NCI-H526 treated with DMSO at 0.1 percent for 48 hours (cell line): ENCODE data around the gene GANAB.
A peak's percentile ranks its signal among the peaks of the same experiment; 100 is the strongest.
"Not testable (repeated sequence)": the region's sequence is repeated elsewhere in the genome, so short reads cannot be mapped to it uniquely, and the experiment has no call there.

ENCODE experiments used
- DNase-seq: peaks from one replicate; lab custom pipeline; 2025; lab: John Stamatoyannopoulos, UW

Gene GANAB

DNA sequence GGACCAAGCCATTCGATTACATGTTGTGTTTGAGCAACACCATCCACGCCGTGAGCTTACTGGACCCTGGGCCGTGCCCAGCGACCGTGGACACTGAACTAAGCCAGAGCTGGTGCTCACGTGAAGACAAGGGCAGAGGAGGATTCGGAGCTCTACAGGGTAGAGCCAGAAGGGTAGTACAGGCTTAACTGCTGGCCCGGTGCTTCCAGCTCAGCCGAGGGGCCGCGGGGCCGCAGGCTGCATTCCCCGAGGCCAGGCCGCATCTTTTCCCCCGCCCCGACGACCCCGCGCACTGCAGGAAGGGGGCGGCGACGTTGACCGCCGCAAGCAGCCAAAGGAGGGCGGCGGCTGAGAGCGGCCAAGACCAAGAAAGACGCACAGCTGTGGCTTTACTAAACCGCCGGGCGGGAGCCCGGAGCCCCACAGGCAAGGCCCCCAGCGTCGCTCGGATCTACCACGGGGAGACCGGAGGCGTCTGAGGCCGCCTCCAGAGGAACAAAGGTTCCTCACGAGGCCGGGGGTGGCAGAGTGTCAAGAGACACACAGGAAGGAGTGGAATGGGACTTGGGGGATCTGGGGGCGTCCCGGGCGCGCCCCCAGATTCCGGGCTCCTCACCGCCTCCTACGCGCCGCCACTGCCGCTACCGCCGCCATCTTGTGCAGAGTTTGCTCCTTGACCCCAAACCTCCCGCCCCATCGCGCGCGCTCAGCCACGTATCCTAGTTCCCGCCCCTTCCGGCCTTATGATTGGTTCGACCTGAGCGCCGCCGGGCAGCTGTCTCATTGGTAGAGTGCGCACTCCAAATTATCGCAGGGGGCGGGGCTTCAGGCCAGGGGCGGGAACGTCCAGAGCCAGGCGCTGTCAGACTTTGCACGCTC, at the start of gene GANAB:
Gene GANAB, minus strand, starts transcription at position 668 of the 879 bp plus-strand sequence. Its CDS starts 14 bp downstream, at position 654.
- peak; percentile 96 for DNase-seq

- DNase-seq = peak; percentile 51
These were observed 48.2 kb upstream of the GANAB start for GRCh38 chr11:62694455-62695167.

DNA sequence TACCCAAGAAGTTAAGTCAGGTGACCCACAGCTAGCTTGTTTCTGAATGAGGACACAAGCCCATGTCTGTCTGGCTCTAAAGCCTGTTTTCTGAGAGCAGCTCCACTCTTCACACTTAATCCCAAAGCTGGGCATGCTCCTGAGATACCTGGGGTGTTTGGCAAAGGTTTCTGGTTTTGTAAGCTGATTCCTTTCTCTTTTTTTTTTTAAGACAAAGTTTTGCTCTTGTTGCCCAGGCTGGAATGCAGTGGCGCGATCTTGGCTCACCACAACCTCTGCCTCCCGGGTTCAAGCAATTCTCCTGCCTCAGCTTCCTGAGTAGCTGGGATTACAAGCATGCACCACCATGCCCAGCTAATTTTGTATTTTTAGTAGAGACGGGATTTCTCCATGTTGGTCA, 47.2 kb upstream of the GANAB start:
- DNase-seq = not testable (repeated sequence)

GRCh38 chr11:62689421-62690183, 43.2 kb upstream of the GANAB start, which contains the start of gene LRRN4CL:
LRRN4CL (minus strand) TSS chr11:62689530; CDS start chr11:62688508, 1,022 bp downstream.
- no peak for DNase-seq

DNA sequence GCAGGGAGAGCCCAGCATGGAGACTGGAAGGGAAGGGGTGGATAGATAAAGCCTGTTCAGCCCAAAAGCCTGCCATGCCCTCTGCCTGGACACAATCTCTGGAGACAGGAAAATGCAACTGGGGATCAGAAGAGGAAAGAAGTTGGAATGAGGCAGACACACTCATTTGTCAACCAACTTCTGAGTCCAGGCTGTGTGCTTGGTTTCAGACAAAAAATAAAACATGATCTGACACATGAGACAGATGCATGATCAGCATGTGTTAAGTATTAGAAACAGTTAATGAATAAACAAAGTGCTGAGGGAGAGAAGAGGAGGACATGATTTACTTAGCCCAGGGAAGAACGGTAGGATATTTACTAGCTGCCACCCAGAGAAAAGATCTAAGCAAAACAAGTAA, 42.1 kb upstream of the GANAB start:
- DNase-seq = no peak

- no peak for DNase-seq
These were observed 41.3 kb upstream of the GANAB start for GRCh38 chr11:62687508-62688396.

DNA sequence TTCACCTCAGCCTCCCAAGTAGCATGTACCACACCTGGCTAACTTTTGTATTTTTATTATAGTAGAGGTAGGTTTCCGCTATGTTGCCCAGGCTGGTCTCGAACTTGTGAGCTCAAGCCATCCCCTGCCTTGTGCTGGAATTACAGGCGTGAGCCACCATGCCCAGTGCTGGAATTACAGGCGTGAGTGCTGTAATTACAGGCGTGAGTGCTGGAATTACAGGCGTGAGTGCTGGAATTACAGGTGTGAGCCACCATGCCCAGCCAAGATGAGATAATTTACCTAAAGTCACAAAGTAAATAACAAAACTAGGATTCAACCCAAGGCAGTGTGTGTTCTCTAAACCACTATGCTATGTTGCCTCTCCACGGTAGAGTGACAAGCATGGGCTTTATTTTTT, 36.1 kb upstream of the GANAB start:
- DNase-seq = no peak

DNA sequence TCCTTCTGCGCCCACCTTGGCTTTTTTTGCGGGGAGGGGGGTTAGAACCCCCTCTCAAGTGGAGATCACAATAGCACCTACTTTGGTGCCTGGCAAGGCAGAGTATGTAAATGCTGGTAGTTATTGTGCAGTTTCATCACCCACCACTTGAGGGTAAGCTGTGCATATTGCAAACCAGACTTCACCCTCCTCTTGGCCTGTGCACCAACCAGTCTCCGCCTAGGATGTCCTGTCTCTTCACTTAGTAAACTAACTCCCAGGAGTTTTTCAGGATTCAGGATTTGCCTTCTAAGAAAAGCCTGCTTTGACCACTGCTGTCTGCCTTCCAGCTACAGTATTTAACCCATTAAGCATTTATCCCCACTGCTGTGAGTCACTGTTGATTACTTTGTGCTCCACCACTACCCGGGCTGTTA, 34.4 kb upstream of the GANAB start:
- DNase-seq = peak; percentile 70

- DNase-seq = peak; percentile 93
These were observed 32.6 kb upstream of the GANAB start, which contains the start of gene UBXN1 for GRCh38 chr11:62678770-62679696. UBXN1 (minus strand) TSS chr11:62679073; CDS start chr11:62678923, 150 bp downstream.

DNA sequence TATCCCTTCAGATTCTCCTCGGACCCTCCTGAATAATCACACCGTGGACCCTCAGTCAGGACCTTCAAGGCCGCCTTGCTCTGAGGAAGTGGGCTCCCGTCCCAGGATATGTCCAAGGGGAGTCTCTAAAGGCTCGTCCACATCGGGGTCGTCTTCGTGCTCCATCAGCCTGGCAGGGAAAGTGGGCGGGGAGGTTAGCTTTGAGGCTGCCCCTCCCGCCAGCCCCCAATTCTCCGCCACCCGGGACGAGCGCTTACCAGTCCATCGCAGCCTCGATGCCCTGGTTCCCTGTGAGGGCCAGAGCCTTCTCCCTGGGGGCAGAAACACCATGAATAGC, 32.0 kb upstream of the GANAB start:
- no peak for DNase-seq

GRCh38 chr11:62677714-62678113, 31.3 kb upstream of the GANAB start:
- DNase-seq = no peak

DNA sequence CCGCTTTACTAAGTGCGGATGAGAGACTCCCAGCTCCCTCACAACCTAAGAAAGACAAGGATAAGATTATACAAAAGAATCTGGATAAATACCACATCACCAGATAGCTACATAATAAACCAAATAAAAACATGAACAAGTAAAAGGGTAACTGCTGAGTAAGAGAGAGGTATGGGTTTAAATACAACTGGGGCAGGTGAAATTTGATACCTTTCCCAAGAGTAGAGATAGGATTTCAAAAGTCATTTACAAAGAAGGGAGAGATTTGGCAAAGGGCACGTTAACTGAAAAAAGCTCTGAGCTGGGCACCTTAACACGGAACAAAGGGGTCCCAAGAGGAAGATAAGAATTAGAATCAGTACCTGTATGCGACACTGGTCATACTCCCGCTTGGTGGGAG, 30.7 kb upstream of the GANAB start:
- no peak for DNase-seq

- DNase-seq = no peak
These were observed 30.3 kb upstream of the GANAB start for GRCh38 chr11:62676698-62677097.

DNA sequence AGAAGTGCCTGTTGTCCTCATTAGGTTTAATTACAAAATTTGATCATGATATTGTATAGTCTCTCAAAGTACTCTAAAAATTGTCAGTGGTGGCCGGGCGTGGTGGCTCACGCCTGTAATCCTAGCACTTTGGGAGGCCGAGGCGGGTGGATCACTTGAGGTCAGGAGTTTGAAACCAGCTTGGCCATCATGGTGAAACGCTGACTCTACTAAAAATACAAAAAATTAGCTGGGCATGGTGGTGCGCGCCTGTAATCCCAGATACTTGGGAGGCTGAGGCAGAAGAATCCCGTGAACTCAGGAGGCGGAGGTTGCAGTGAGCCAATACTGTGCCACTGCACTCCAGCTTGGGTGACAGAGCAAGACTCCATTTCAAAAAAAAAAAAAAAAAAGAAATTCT, 29.0 kb upstream of the GANAB start:
- DNase-seq = not testable (repeated sequence)

- no peak for DNase-seq
These were observed 26.7 kb upstream of the GANAB start for GRCh38 chr11:62673196-62673525.

DNA sequence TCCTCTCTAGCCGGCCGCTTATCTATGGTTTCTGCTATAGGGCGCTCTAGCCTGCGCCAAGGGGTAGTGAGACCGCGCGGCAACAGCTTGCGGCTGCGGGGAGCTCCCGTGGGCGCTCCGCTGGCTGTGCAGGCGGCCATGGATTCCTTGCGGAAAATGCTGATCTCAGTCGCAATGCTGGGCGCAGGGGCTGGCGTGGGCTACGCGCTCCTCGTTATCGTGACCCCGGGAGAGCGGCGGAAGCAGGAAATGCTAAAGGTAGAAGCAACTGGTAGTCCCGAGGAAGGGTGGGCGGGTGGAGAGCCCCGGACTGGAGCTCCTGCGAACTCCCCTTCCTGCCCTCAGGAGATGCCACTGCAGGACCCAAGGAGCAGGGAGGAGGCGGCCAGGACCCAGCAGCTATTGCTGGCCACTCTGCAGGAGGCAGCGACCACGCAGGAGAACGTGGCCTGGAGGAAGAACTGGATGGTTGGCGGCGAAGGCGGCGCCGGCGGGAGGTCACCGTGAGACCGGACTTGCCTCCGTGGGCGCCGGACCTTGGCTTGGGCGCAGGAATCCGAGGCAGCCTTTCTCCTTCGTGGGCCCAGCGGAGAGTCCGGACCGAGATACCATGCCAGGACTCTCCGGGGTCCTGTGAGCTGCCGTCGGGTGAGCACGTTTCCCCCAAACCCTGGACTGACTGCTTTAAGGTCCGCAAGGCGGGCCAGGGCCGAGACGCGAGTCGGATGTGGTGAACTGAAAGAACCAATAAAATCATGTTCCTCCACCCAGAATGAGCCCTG, 25.4 kb upstream of the GANAB start, which contains the start of the genes LBHD1 and UQCC3:
Gene LBHD1, minus strand, starts transcription at position 660 of the 782 bp plus-strand sequence. CDS start 2,236 bp downstream, outside the sequence.
Gene UQCC3, plus strand, starts transcription at position 66 of the 782 bp plus-strand sequence. Its CDS starts 73 bp downstream, at position 139.
- DNase-seq = peak; percentile 96

GRCh38 chr11:62671236-62671607, 24.8 kb upstream of the GANAB start:
- DNase-seq = no peak

DNA sequence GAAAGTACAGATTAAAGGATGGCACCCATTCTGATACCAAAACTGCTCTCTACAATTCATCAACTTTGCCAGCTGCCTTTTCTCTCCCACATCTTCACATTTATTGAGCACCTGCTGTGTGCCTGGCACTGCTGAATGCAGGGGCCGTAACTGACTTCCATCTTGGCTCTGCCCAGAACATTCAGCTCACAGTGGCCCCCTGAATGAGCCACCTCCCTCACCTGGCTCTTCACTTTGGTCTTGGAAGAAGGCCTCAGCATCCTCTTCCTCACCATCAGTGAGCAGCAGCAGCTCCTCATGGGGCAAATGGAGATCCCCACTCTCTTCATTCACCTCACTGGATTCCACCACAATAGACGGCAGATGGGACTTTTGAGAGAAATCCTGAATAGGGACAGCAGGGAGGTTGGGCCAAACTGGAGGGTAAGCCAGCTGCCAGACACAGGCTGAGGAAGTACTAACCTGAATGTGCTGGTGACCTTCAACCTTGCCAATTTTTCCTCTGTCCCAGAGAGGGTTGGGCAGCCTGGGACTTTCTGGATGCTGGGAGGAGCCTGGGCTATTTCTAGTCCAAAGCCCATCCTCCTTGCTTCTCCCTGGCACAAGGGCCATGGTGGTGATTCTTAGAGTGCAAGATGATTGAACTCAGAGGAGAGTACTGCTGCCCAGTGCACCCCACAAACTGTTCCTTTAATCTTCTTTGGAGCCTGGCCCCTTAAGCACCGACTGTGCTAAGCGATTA, 23.2 kb upstream of the GANAB start:
- no peak for DNase-seq

DNA sequence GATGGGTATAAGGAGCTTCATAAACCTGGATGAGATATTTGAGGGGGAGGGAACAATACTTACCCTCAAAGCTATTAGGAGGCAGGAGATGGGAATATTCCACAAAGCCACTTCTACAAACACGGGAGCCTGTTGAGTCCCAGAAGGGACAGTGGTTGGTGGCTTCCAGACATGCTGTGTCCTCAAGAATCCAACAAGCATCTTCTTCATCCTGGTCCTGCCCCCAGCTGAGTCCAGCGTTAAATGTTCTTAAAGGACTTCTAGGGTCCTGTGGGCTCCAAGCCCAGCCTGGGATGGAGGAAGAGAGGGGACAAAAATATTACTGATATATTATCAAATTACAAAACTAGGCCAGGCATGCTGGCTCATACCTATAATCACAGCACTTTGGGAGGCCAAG, 21.0 kb upstream of the GANAB start:
- DNase-seq = no peak
